HL-60/S4 treated with retinoic acid at 250 ng/mL for 4 days and 3 days (cell line): ENCODE data around the gene FAM25G.
"Not testable (repeated sequence)": the region's sequence is repeated elsewhere in the genome, so short reads cannot be mapped to it uniquely, and the experiment has no call there.

Experiments used
- in situ Hi-C: fragments of 300-500 bp; cut with MboI; formaldehyde crosslinking; loops from 2 replicates; pipeline ENCODE4 v1.7.0; 2022; ENCODE audit warnings: low sequenced_read_pairs

Gene FAM25G

GRCh38 chr10:47465216-47465917 lies 26.1 kb downstream of the FAM25G start:
- in situ Hi-C loops: not testable (repeated sequence)

GRCh38 chr10:47462577-47463358 lies 28.7 kb downstream of the FAM25G start:
- in situ Hi-C loops: not testable (repeated sequence)

- in situ Hi-C loops: not testable (repeated sequence)
Measured at GRCh38 chr10:47461261-47461687, 30.2 kb downstream of the FAM25G start.

GRCh38 chr10:47458466-47459154 lies 32.9 kb downstream of the FAM25G start:
- in situ Hi-C loops: no loop called here

GRCh38 chr10:47457826-47458225 lies 33.7 kb downstream of the FAM25G start:
- in situ Hi-C loops: no loop called here

- in situ Hi-C loops: no loop called here
Measured at GRCh38 chr10:47457528-47457820, 34.0 kb downstream of the FAM25G start.

GRCh38 chr10:47456794-47457527 lies 34.5 kb downstream of the FAM25G start:
- in situ Hi-C loops: no loop called here

GRCh38 chr10:47456079-47456785 lies 35.3 kb downstream of the FAM25G start:
- in situ Hi-C loops: no loop called here

- in situ Hi-C loops: not testable (repeated sequence)
Measured at GRCh38 chr10:47455350-47456078, 36.0 kb downstream of the FAM25G start.

- in situ Hi-C loops: no loop called here
Measured at GRCh38 chr10:47454780-47455058, 36.8 kb downstream of the FAM25G start.

- in situ Hi-C loops: no loop called here
Measured at GRCh38 chr10:47454008-47454779, 37.3 kb downstream of the FAM25G start.

GRCh38 chr10:47453141-47454007 lies 38.1 kb downstream of the FAM25G start:
- in situ Hi-C loops: no loop called here

- in situ Hi-C loops: no loop called here
Measured at GRCh38 chr10:47452495-47453140, 38.9 kb downstream of the FAM25G start.

- in situ Hi-C loops: no loop called here
Measured at GRCh38 chr10:47451998-47452494, 39.5 kb downstream of the FAM25G start.

- in situ Hi-C loops: no loop called here
Measured at GRCh38 chr10:47451273-47451997, 40.1 kb downstream of the FAM25G start.

GRCh38 chr10:47450442-47450841 lies 41.1 kb downstream of the FAM25G start:
- in situ Hi-C loops: no loop called here

- in situ Hi-C loops: no loop called here
Measured at GRCh38 chr10:47449979-47450378, 41.5 kb downstream of the FAM25G start.
